ENCODE data around the gene ZNF423. TPM values are rescaled to one million over a fixed set of nuclear protein-coding genes. Genes with fewer than 3 reads are reported as not detected.

Gene ZNF423
- total RNA-seq, 1 experiment from 2014 or later, result 0.20 TPM

GRCh38 chr16:49630783-49631182, 225.1 kb downstream of the ZNF423 start:
- Mint-ChIP-seq H3K9me3 (ENCODE audit: unreplicated experiment) (no peaks in the 10 kb centered on the region), H3K4me3 (ENCODE audit: unreplicated experiment) (no peak overlapping the region), H3K4me1 (ENCODE audit: low read depth, unreplicated experiment) (no peaks in the 10 kb centered on the region), H3K36me3 (ENCODE audit: insufficient read depth, unreplicated experiment) (no peaks in the 10 kb centered on the region), H3K27me3 (ENCODE audit: insufficient read depth, unreplicated experiment) (no peaks in the 10 kb centered on the region), H3K27ac (ENCODE audit: unreplicated experiment) (no peak overlapping the region)
- no peak overlapping the region for H3K4me3 ChIP-seq (ENCODE audit: low read depth, low read length)
- H3K9me3 ChIP-seq, result no peaks in the 10 kb centered on the region
- no peak for DNase-seq
- no TSS peak for BruUV-seq (replicated peaks)
- no peaks in the 10 kb centered on the region; the same call in 1 of the 2 replicates for H3K27me3 ChIP-seq (replicated peaks; ENCODE audit: control insufficient read depth, insufficient read depth, low read length)
- no peaks in the 10 kb centered on the region for H3K36me3 ChIP-seq (ENCODE audit: control insufficient read depth, insufficient read depth, low read length)
- POLR2A ChIA-PET, result no interaction called here
- intact Hi-C loops (cut with micrococcal nuclease; ENCODE audit: unreplicated experiment), result no loop called here
- CTCF ChIA-PET, result no interaction called here
- no peaks in the 10 kb centered on the region for H3K4me1 ChIP-seq
- TF ChIP-seq CTCF (IDR thresholded peaks at IDR 0.05; ENCODE audit: insufficient read depth in 1 of 2, low read depth in 1 of 2, low read length in 1 of 2, severe bottlenecking in 1 of 2, unreplicated experiment in 1 of 2), result no peak

GRCh38 chr16:49629851-49630250, 226.1 kb downstream of the ZNF423 start:
- TF ChIP-seq CTCF (IDR thresholded peaks at IDR 0.05; ENCODE audit: insufficient read depth in 1 of 2, low read depth in 1 of 2, low read length in 1 of 2, severe bottlenecking in 1 of 2, unreplicated experiment in 1 of 2), result no peak
- H3K36me3 Mint-ChIP-seq (ENCODE audit: insufficient read depth, unreplicated experiment), result no peaks in the 10 kb centered on the region
- H3K4me1 Mint-ChIP-seq (ENCODE audit: low read depth, unreplicated experiment), result no peaks in the 10 kb centered on the region
- no peak overlapping the region for H3K4me3 ChIP-seq (ENCODE audit: low read depth, low read length)
- H3K36me3 ChIP-seq (ENCODE audit: control insufficient read depth, insufficient read depth, low read length), result no peaks in the 10 kb centered on the region
- CTCF ChIA-PET, result no interaction called here
- POLR2A ChIA-PET, result no interaction called here
- H3K9me3 Mint-ChIP-seq (ENCODE audit: unreplicated experiment), result no peaks in the 10 kb centered on the region
- H3K4me1 ChIP-seq, result no peaks in the 10 kb centered on the region
- DNase-seq, result no peak
- no peak overlapping the region for H3K4me3 Mint-ChIP-seq (ENCODE audit: unreplicated experiment)
- no TSS peak for BruUV-seq (replicated peaks)
- H3K27me3 Mint-ChIP-seq (ENCODE audit: insufficient read depth, unreplicated experiment), result peaks cover 1% of the 10 kb centered on the region
- H3K27ac Mint-ChIP-seq (ENCODE audit: unreplicated experiment), result no peak overlapping the region
- H3K27me3 ChIP-seq (replicated peaks; ENCODE audit: control insufficient read depth, insufficient read depth, low read length), result no peaks in the 10 kb centered on the region; the same call in 1 of the 2 replicates
- no peaks in the 10 kb centered on the region for H3K9me3 ChIP-seq
- intact Hi-C loops (cut with micrococcal nuclease; ENCODE audit: unreplicated experiment), result no loop called here

GRCh38 chr16:49628148-49628547, 227.8 kb downstream of the ZNF423 start:
- Mint-ChIP-seq H3K36me3 (ENCODE audit: insufficient read depth, unreplicated experiment) (no peaks in the 10 kb centered on the region), H3K27ac (ENCODE audit: unreplicated experiment) (no peak overlapping the region), H3K4me3 (ENCODE audit: unreplicated experiment) (no peak overlapping the region), H3K27me3 (ENCODE audit: insufficient read depth, unreplicated experiment) (peaks cover 3% of the 10 kb centered on the region), H3K4me1 (ENCODE audit: low read depth, unreplicated experiment) (no peaks in the 10 kb centered on the region), H3K9me3 (ENCODE audit: unreplicated experiment) (no peaks in the 10 kb centered on the region)
- no TSS peak for BruUV-seq (replicated peaks)
- intact Hi-C loops (cut with micrococcal nuclease; ENCODE audit: unreplicated experiment), result no loop called here
- Histone ChIP-seq H3K9me3 (no peaks in the 10 kb centered on the region), H3K4me1 (no peaks in the 10 kb centered on the region), H3K27me3 (replicated peaks; ENCODE audit: control insufficient read depth, insufficient read depth, low read length) (no peaks in the 10 kb centered on the region), H3K4me3 (ENCODE audit: low read depth, low read length) (no peak overlapping the region), H3K36me3 (ENCODE audit: control insufficient read depth, insufficient read depth, low read length) (no peaks in the 10 kb centered on the region)
- CTCF ChIA-PET, result no interaction called here
- POLR2A ChIA-PET, result no interaction called here
- DNase-seq, result no peak
- TF ChIP-seq CTCF (IDR thresholded peaks at IDR 0.05; ENCODE audit: insufficient read depth in 1 of 2, low read depth in 1 of 2, low read length in 1 of 2, severe bottlenecking in 1 of 2, unreplicated experiment in 1 of 2), result no peak
